G401 (cell line): ENCODE measurements around the gene RGN. TPM values are rescaled to one million over a fixed set of nuclear protein-coding genes. Genes with fewer than 3 reads are reported as not detected.
"Not testable (repeated sequence)": the region's sequence is repeated elsewhere in the genome, so short reads cannot be mapped to it uniquely, and the experiment has no call there.

ENCODE experiments used
- DNase-seq: peaks from one replicate; pipeline ENCODE4 v3.0.0-alpha.2; 2015; ENCODE audit warnings: low spot score
- in situ Hi-C: cut with HindIII; loops from 2 replicates; pipeline ENCODE4 v1.10.0; 2016; ENCODE audit warnings: low sequenced_read_pairs, mixed read lengths
- total RNA-seq: library from RNA; depleted of rRNA; stranded (reverse); fragments of >200 nt; shearing (Covaris generic); gene quantifications from 2 replicates; pipeline ENCODE4 v1.2.3, GENCODE V29; 2014; rRNA removed

Gene RGN
- total RNA-seq, 1 experiment from 2014 or later: not detected

- DNase-seq, in situ Hi-C loops: not testable (repeated sequence)
These were observed 32.8 kb downstream of the RGN start for GRCh38 chrX:47110936-47111615.

- no peak for DNase-seq
- in situ Hi-C loops: no loop called here
These were observed 34.2 kb downstream of the RGN start for GRCh38 chrX:47112316-47112954.

- DNase-seq, in situ Hi-C loops: not testable (repeated sequence)
These were observed 38.4 kb downstream of the RGN start for GRCh38 chrX:47116551-47117110.

DNA sequence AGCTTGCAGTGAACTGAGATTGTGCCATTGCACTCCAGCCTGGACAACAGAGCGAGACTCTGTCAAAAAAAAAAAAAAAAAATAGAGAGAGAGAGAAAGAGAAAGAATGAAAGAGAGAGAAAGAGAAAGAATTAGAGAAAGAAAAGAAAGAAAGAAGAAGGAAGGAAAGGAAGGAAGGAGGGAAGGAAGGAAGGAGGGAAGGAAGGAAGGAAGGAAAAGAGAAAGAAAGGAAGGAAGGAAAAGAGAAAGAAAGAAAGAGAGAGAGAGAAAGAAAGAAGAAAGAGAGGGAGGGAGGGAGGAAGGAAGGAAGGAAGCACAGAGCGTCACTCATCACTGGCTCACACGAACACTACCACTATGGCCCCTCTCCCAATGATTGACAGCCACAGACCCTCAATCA, 46.2 kb downstream of the RGN start:
- in situ Hi-C loops, DNase-seq: not testable (repeated sequence)

- in situ Hi-C loops: no loop called here
These were observed 51.1 kb downstream of the RGN start for GRCh38 chrX:47129157-47129898.

DNA sequence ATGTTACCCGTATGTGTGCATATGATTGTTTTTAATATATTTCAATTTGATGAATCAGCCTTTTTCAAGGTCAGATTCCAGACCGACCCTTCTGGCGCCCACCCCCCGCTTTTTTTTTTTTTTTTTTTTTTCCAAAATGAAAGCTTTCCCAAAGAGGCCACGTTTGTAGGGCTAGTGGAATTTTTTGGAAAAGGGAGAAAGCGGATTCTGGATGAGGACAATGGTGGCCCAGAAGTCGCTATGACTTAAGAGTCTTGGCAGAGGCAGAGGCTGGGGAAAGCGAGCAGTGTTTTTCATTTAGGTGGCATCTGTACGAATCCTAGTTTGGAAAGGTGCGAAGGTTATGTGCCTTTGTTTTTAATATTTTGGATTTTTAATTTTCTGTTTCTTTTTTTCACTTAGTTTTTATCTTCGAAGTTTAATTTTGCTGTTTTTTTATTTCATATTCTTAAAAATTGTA, 51.7 kb downstream of the RGN start:
- peak; percentile 29 for DNase-seq
- in situ Hi-C loops: no loop called here

More at GRCh38 chrX:47129157-47129898, 51.1 kb downstream of the RGN start:
- peak; percentile 97 for DNase-seq

GRCh38 chrX:47133493-47133892, 55.2 kb downstream of the RGN start:
- DNase-seq: no peak
- in situ Hi-C loops: no loop called here

DNA sequence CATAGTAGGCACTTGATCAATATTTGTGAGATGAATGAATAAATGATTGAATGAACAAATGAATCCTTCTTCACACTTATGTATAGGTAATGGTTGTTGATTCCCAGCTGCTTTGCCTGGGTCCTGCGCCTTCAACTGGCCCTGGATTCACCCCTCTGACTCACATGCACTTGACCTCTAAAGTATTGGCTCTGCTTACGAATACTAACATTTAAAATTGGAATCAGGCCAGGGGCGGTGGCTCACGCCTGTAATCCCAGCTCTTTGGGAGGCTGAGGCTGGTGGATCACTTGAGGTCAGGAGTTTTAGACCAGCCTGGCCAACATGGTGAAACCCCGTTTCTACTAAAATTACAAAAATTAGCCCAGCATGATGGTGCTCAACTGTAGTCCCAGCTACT, 57.4 kb downstream of the RGN start:
- in situ Hi-C loops, DNase-seq: not testable (repeated sequence)

DNA sequence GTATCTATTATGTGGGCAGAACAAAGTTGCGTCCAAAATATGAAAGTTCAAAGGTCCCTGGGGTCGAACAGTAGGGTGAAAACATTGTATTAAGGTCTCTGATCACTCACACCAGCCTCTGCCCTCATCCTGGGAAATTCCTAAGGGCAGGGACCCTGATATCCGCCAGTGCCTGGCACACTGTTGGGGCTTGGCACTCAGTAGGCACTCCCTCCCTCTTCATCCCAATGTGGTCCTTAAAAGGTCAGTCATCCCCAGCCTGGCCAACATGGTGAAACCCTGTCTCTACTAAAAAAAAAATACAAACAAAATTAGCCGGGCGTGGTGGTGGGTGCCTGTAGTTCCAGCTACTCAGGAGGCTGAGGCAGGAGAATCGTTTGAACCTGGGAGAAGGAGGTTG, 59.9 kb downstream of the RGN start:
- in situ Hi-C loops: no loop called here
- no peak for DNase-seq

Other genes with a start within 250 kb of the RGN start
- 6.2 and 6.3 TPM in 2 replicates for gene RP2, start 241.4 kb upstream of the RGN start, total RNA-seq
- 6.9 and 17.3 TPM in 2 replicates for gene JADE3, start 166.0 kb upstream of the RGN start, total RNA-seq
- 87.1 and 115 TPM in 2 replicates for gene NDUFB11, start 66.3 kb downstream of the RGN start, total RNA-seq
- 51.8 and 67.8 TPM in 2 replicates for gene RBM10, start 66.8 kb downstream of the RGN start, total RNA-seq
- 198 and 217 TPM in 2 replicates for gene UBA1, start 115.4 kb downstream of the RGN start, total RNA-seq
- gene CDK16, start 140.2 kb downstream of the RGN start, total RNA-seq: 88.1 and 118 TPM in 2 replicates
- gene USP11, start 154.6 kb downstream of the RGN start, total RNA-seq: 53.1 and 57.3 TPM in 2 replicates